HG03342 (cell line): ENCODE measurements around the gene MPC1.

Experiments used
- ATAC-seq: cut with Tn5 transposase; IDR thresholded peaks from one replicate; pipeline ENCODE4 v1.9.1; 2021; ENCODE audit warnings: mild to moderate bottlenecking, moderate library complexity; ENCODE audit not compliant: unreplicated experiment

Gene MPC1

GRCh38 chr6:166382933-166383801 lies at the start of gene MPC1:
Gene MPC1, minus strand, starts transcription at chr6:166382940. Its CDS starts 64 bp downstream, at chr6:166382876.
- ATAC-seq = peak; percentile 85

GRCh38 chr6:166430269-166430668 lies 47.5 kb upstream of the MPC1 start:
- no peak for ATAC-seq

GRCh38 chr6:166424431-166424830 lies 41.7 kb upstream of the MPC1 start:
- ATAC-seq = no peak

- no peak for ATAC-seq
These were observed 41.0 kb upstream of the MPC1 start for GRCh38 chr6:166423781-166424180.

GRCh38 chr6:166423051-166423745 lies 40.5 kb upstream of the MPC1 start:
- ATAC-seq = no peak

- ATAC-seq = no peak
These were observed 39.6 kb upstream of the MPC1 start for GRCh38 chr6:166422201-166422940.

- no peak for ATAC-seq
These were observed 37.6 kb upstream of the MPC1 start for GRCh38 chr6:166420351-166420750.

- no peak for ATAC-seq
These were observed 37.0 kb upstream of the MPC1 start for GRCh38 chr6:166419717-166420116.

- ATAC-seq = peak; percentile 95
These were observed 36.5 kb upstream of the MPC1 start for GRCh38 chr6:166419286-166419685.

- ATAC-seq = no peak
These were observed 36.0 kb upstream of the MPC1 start for GRCh38 chr6:166418691-166419143.

- peak; percentile 38 for ATAC-seq
These were observed 34.5 kb upstream of the MPC1 start for GRCh38 chr6:166417285-166417691.

- no peak for ATAC-seq
These were observed 33.1 kb upstream of the MPC1 start for GRCh38 chr6:166415833-166416347.

- ATAC-seq = no peak
These were observed 32.6 kb upstream of the MPC1 start for GRCh38 chr6:166415306-166415705.

- ATAC-seq = no peak
These were observed 30.8 kb upstream of the MPC1 start for GRCh38 chr6:166413491-166413951.

- no peak for ATAC-seq
These were observed 30.2 kb upstream of the MPC1 start for GRCh38 chr6:166412911-166413384.

- ATAC-seq = no peak
These were observed 29.6 kb upstream of the MPC1 start for GRCh38 chr6:166412156-166412910.

GRCh38 chr6:166411721-166412151 lies 29.0 kb upstream of the MPC1 start:
- ATAC-seq = no peak

- no peak for ATAC-seq
These were observed 28.5 kb upstream of the MPC1 start for GRCh38 chr6:166411271-166411670.

- ATAC-seq = no peak
These were observed 27.7 kb upstream of the MPC1 start for GRCh38 chr6:166410426-166410935.
